GM18861 (cell line): ENCODE results near the gene ILDR2.
"Not testable (repeated sequence)": the region's sequence is repeated elsewhere in the genome, so short reads cannot be mapped to it uniquely, and the experiment has no call there.

ENCODE experiments used
- ATAC-seq: cut with Tn5 transposase; IDR thresholded peaks from one replicate; pipeline ENCODE4 v1.9.1; 2021; ENCODE audit not compliant: unreplicated experiment

Gene ILDR2

DNA sequence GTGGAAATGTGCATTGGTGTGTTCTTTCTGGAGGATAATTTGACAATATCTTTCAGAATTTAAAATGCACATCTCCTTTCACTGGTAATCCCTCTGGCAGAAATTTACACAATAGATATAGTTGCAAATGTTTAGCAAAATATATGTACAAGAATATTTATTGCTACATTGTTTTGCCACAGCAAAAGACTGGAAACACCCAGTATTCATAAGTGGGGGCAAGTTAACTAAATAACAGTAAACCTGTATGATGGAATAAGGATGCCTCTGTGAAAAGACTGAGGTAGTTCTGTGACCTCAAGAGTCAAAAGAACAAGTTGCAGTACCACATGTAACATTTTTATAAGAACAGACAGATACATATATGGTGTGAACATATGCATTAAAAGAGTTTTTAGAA is 85.6 kb downstream of the ILDR2 start:
- ATAC-seq: no peak

- no peak for ATAC-seq
These were observed 86.8 kb downstream of the ILDR2 start for GRCh38 chr1:166888373-166889111.

DNA sequence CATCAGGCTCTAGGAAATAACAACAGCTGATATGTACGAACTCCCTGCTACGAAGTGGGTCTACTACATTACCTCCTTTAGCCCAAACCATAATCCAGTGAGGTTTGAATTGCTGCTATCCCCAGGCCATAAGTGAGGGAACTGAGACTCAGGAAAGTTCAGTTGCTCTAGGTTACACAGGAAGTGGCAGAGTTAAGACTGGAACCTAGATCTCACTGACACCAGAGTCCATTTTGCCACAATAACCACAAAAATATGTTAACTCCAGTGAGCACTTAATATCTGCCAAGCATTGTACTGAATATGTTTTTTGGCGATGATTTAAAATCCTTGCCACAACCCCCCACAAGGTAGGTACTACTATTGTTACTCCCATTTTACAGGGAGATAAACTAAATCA is 90.4 kb downstream of the ILDR2 start:
- ATAC-seq: no peak

DNA sequence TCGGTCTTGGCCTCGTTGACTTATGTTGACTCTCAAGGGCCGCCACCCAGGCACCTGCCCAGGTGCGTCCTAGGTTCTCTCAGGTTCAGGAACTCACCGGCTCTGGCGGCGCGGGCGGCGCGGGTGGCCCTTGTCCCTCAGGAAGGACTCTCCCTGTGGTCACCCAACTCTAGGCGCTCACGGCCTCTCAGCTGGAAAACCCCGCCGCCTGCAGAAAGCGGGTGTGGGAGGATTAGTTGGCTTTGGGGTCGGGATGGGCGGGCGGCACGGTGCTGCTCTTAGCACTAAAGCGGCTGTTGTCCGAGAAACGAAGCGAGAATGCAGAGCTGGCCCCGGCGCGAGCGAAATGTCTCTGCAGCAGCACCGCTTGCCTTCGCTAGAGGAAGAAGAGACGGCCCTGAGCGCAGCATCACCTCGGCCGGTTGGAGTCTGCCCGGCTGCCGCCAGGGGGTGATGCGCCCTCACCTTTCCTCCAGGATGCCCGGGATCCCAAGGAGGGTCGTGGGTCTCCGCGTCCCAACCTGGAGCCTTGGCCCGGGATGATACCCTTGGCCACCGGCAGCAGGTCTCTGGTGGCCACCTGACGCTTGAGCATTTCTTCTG is 91.2 kb downstream of the ILDR2 start:
- no peak for ATAC-seq

- no peak for ATAC-seq
These were observed 92.4 kb downstream of the ILDR2 start for GRCh38 chr1:166882893-166883292.

DNA sequence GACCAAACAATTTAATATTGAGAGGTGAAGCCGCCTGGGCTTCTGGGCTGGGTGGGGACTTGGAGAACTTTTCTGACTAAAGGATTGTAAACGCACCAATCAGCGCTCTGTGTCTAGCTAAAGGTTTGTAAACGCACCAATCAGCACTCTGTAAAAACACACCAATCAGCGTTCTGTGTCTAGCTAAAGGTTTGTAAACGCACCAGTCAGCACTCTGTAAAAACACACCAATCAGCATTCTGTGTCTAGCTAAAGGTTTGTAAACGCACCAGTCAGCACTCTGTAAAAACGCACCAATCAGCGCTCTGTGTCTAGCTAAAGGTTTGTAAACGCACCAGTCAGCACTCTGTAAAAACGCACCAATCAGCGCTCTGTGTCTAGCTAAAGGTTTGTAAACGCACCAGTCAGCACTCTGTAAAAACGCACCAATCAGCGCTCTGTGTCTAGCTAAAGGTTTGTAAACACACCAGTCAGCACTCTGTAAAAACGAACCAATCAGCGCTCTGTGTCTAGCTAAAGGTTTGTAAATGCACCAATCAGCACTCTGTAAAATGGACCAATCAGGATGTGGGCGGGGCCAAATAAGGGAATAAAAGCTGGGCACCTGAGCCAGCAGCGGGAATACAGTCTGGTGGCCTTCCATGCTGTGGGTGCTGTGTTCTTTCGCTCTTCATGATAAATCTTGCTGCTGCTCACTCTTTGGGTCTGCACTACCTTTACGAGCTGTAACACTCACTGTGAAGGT is 97.0 kb downstream of the ILDR2 start:
- not testable (repeated sequence) for ATAC-seq

GRCh38 chr1:166876540-166876838 is 98.9 kb downstream of the ILDR2 start:
- ATAC-seq: peak; percentile 3

- peak; percentile 81 for ATAC-seq
These were observed 99.4 kb downstream of the ILDR2 start, which contains the start of gene TADA1 for GRCh38 chr1:166875734-166876539. TADA1 (minus strand) TSS chr1:166876264; CDS start chr1:166876233, 31 bp downstream.

DNA sequence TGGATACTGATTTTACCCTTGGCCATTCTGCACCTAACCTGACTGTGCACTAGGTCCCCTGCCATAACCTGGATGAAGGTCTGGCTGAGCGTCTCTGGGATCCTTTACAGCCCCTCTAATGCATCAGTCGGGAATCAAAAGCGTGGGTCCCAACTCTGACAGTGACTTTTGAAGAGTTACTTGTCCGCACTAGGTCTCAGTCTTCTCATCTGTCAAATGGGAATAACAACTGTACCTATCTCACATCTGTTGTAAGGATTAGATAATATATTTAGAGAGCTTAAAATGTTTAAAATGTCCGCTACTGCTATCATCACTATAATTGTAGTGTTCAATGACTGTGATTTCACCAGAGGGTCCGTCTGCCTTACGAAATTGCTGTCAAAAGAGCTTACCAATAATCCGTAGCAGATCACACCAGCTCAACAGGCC is 100.0 kb downstream of the ILDR2 start:
- no peak for ATAC-seq

DNA sequence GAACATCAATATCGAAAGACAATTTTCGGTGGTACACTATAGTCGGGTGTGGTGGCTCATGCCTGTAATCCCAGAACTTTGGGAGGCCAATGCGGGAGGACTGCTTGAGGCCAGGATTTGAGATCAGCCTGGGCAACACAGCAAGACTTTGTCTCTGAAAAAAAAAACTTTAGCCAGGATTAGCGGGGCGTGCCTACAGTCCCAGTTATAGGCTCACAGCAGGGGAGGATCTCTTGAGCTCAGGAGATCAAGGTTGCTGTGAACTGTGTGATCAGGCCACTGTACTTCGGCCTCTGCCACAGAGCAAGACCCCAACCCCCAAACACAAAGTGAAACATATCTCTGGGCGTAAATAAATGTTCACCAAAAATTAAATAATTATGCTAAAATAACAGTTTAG is 100.9 kb downstream of the ILDR2 start:
- no peak for ATAC-seq

DNA sequence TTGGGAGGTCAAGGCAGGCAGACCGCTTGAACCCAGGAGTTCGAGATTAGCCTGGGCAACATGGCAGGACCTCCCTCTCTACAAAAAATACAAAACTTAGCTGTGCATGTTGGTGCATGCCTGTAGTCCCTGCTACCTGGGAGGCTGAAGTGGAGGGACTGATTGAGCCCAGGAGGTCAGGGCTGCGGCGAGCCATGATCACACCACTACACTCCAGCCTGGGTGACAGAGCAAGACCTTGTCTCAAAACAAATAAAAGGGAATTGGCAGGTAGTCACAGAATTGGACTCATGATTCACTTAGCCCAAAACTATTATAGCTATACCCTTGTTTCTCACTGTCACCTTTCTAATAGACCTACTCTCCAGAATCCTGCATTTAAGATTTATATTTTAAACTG is 104.8 kb downstream of the ILDR2 start:
- no peak for ATAC-seq

GRCh38 chr1:166869318-166870099 is 105.8 kb downstream of the ILDR2 start:
- no peak for ATAC-seq

DNA sequence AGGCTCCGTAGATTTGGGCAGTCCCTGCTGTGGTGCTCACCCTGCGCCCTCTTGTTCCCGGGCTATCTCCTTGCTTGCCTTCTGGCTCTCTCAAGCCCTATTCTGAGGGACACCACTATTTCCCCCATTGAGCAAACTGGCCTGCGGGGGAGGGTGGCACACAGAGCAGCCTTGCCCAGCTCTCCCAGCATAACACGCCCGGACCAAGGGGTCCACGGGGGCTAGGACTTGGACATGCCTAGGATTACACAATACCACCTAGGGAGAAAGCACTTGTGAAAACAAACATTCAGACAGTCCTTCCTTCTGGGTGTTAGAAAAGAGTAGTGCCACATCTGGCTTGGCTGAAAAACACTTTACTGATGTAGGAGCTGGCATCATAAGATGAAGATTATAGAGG is 106.7 kb downstream of the ILDR2 start:
- no peak for ATAC-seq

DNA sequence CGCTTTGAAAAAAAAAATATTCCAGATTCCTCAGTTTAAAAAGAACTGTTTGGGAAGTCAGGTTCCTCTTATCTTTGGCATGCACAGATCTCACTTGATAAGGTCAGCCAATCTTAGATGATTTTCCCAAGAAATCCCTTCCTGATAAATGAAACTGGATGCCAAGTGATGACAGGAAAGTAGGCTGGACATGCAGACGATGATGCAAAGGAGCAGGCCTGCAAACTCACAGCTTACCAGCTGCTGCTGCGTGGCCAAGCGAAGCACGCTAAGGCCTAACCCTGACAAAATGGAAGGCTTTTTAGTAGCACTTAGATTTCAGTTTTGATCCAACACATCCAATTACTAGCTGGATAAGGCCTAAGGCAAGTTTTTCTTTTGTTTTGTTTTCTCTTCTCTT is 109.4 kb downstream of the ILDR2 start:
- no peak for ATAC-seq

DNA sequence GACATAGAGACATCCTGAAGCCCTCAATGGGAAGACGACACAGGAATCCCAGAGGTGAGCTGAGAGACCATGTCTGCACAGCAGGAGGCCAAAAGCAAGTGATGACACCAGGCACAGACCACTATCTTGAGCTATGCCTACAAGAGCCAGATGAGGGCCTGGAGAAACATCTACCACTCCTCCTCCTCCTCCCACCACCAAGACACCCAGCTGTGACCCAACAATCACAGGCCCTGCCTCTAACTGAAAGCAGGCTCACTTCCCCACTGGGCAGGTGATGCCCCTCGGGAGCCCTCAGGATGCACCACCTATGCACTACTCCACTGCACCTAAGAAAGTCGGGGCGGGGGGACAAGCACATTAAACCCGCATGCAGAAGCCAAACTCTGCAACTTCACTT is 115.7 kb downstream of the ILDR2 start:
- ATAC-seq: no peak

DNA sequence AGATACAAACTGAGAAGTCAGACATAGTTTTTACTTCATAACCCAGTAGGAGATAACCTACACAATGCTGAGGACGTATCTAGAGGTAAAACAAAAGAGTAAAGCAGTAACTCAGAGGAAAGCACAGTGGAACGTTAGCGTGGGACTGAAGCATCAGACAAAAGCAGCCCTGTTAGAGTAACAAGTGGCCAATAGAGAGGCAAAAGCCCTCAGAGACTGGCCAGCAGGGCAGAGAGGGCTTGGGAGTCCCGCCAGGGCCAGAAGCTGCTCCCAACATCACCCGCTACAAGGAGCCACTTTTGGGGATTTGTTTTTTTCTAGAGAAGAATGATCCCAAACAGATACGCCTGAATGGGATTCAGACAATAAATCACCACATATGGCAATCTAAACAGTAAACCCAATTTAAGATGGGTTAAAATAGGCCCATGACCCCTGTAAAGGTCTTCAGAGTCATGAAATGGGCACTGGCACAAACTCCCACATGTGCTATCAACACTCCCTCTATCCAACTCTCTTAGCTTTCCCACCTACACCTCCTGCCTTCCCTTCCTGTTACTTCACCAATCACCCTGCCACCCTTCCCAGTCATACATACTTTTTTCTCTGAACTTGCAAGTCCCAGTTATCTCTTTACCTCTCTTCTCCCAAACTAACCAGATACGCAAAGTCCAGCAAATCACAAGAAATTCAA is 116.5 kb downstream of the ILDR2 start:
- ATAC-seq: no peak
